GM19239 (cell line): ENCODE data around the gene KLK11.

Source experiments
- DNase-seq: peaks from one replicate; pipeline ENCODE4 v3.0.0; 2011; ENCODE audit warnings: low spot score; ENCODE audit not compliant: insufficient read length
- FAIRE-seq: peaks from 2 replicates; lab custom pipeline; 2011; peaks lifted over from hg19 to GRCh38; lab: Jason Lieb, UNC

KLK11 gene

DNA sequence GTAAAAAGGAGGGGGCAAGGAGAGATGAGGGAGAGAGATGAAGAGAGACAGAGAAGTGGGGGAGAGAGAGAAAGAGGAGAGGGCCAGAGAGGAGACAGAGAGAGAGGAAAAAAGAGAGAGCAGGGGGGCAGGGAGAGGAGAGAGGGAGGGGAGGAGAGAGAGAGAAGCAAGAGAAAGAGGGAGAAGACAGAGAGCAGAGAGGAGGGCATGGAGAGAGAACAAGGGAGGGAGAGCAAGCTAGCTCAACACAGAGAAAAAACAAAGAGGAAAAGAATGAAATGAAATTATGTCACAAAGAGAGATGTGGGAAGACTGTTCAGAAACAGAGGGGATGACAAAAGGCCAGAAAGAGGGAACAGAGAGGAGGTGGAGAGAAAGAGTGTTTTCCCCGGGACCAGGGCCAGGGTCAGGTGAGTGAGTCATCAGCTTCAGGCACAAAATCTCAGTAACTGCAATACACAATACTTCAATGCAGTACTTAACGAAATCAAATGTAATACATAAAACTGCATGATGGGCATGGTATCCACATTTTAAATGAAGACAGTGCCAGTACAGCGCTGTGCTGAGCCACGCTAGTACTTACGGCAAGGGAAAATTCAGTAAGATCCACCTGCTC lies 47.5 kb downstream of the KLK11 start:
- no peak for FAIRE-seq
- no peak for DNase-seq

DNA sequence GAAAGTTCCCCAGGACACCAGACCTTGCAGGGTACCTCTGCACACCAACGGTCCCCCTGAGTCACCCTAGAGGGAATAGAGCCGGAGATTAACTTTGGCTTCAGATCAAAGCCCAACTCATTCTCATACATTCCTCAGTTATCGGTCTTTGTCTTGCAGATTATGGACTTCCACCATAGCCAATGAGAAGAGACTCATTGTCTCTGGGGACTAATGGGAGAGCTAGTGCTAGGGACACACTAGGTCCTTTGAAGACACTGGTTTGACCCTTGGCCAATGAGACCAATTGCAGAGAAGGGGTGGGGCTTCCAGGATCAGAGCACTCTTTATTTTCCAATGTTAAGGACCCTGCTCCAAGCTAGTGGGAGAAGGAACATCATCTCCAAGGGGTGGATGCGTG lies 48.8 kb downstream of the KLK11 start:
- DNase-seq (no peak), FAIRE-seq (no peak)

DNA sequence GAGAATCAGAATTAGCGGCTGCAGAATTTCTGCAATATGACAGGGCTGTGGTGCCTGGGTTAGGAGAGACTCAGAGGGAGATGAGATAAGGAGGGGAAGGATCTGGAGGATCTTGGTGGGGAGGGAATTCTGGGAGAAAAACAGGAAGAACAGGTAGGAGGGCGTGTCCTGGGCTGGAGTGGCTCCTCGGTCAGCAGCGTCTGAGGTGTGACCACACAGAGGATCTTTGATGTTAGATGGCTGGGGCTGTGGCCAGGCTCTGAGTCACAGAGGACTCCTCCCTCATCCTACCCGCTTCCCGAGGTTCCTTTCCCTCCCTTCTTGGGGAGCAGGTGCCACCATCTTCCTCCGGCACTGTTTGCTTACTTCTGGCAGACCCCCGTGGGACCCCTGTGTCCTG lies 50.6 kb downstream of the KLK11 start:
- no peak for FAIRE-seq
- no peak for DNase-seq

DNA sequence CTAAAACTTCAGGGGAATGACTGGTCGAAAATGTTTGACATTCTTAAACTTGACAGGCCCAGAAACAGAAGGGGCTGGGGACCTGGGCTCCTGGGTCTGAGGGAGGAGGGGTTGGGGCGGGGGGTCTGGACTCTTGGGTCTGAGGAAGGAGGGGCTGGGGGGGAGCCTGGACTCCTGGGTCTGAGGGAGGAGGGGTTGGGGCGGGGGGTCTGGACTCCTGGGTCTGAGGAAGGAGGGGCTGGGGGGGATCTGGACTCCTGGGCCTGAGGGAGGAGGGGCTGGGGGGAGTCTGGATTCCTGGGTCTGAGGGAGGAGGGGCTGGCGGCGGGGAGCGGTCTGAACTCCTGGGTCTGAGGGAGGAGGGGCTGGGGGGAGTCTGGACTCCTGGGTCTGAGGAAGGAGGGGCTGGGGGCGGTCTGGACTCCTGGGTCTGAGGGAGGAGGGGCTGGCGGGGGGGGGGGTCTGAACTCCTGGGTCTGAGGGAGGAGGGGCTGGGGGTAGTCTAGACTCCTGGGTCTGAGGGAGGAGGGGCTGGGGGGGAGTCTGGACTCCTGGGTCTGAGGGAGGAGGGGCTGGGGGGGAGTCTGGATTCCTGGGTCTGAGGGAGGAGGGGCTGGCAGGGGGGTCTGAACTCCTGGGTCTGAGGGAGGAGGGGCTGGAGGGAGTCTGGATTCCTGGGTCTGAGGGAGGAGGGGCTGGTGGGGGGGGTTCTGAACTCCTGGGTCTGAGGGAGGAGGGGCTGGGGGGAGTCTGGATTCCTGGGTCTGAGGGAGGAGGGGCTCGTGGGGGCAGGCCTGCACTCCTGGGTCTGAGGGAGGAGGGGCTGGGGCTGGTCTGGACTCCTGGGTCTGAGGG lies 51.5 kb downstream of the KLK11 start:
- DNase-seq = no peak
- FAIRE-seq = no peak

DNA sequence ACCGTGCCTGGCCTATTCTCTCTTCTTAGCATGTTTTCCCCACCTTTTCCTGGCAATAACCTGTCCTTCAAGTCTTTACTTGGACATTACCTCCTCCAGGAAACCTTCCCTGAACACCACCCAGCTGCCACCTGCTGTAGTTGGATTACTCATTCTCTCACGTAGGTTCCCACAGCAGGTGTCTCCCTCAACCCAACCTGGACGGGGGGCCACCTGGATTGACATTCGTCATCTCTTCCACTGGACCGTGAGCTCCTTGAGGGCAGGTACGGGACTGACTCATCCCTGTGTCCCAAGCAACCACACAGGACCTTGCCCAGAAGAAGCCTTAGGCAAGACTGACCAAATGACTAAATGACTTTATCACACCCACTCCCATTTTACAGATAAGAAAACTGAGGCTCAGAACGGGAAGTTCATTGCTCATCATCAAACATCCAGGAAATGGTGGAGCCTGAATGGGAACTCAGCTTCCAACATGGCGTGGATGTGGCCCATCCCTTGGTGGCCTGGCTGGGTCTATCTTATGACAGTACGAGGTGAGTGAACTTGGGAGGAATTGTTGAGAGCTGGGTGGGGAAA lies 53.5 kb downstream of the KLK11 start:
- DNase-seq (no peak), FAIRE-seq (no peak)
